Measurements from ENCODE around the gene VGLL2.

GRCh38 chr6:117253785-117254184, 11.6 kb upstream of the VGLL2 start:
- TF ChIP-seq CTCF (IDR thresholded peaks at IDR 0.05), result no peak
- TF ChIP-seq EP300 (IDR thresholded peaks at IDR 0.05), result no peak
